Measurements from ENCODE around the gene LAX1.
"Not testable (repeated sequence)": the region's sequence is repeated elsewhere in the genome, so short reads cannot be mapped to it uniquely, and the experiment has no call there.

Gene LAX1

GRCh38 chr1:203765029-203765837 is at the start of gene LAX1:
LAX1 (plus strand) TSS chr1:203765183; CDS start chr1:203765566, 383 bp downstream.
- DNase-seq: peak; percentile 78

- no peak for DNase-seq
Observed at GRCh38 chr1:203717120-203717519, 47.9 kb upstream of the LAX1 start.

- no peak for DNase-seq
Observed at GRCh38 chr1:203720242-203720641, 44.7 kb upstream of the LAX1 start.

- DNase-seq: no peak
Observed at GRCh38 chr1:203722909-203723308, 42.1 kb upstream of the LAX1 start.

GRCh38 chr1:203726417-203726867 is 38.5 kb upstream of the LAX1 start:
- DNase-seq: no peak

- no peak for DNase-seq
Observed at GRCh38 chr1:203733009-203733863, 31.7 kb upstream of the LAX1 start.

- DNase-seq: no peak
Observed at GRCh38 chr1:203742436-203742835, 22.5 kb upstream of the LAX1 start.

- no peak for DNase-seq
Observed at GRCh38 chr1:203743091-203743571, 21.9 kb upstream of the LAX1 start.

- peak; percentile 9 for DNase-seq
Observed at GRCh38 chr1:203744075-203744972, 20.7 kb upstream of the LAX1 start.

- DNase-seq: no peak
Observed at GRCh38 chr1:203746281-203746680, 18.7 kb upstream of the LAX1 start.

- no peak for DNase-seq
Observed at GRCh38 chr1:203751051-203751450, 13.9 kb upstream of the LAX1 start.

- not testable (repeated sequence) for DNase-seq
Observed at GRCh38 chr1:203751618-203752361, 13.2 kb upstream of the LAX1 start.

GRCh38 chr1:203754455-203754864 is 10.5 kb upstream of the LAX1 start:
- no peak for DNase-seq

- no peak for DNase-seq
Observed at GRCh38 chr1:203756036-203756435, 8.9 kb upstream of the LAX1 start.

- not testable (repeated sequence) for DNase-seq
Observed at GRCh38 chr1:203758749-203759148, 6.2 kb upstream of the LAX1 start.

GRCh38 chr1:203760506-203760905 is 4.5 kb upstream of the LAX1 start:
- no peak for DNase-seq

- not testable (repeated sequence) for DNase-seq
Observed at GRCh38 chr1:203761958-203762357, 3.0 kb upstream of the LAX1 start.

- no peak for DNase-seq
Observed at GRCh38 chr1:203763505-203763904, 1.5 kb upstream of the LAX1 start.

- no peak for DNase-seq
Observed at GRCh38 chr1:203764105-203765028, 616 bp upstream of the LAX1 start.

- no peak for DNase-seq
Observed at GRCh38 chr1:203768256-203768655, 3.3 kb downstream of the LAX1 start.

Measured in activated gamma-delta T cell treated with Interleukin-2 at 50 U/mL for 16 hours (primary cell).